Glomerular visceral epithelial cell (primary cell): Measurements from ENCODE around the gene TEDDM1.
"Not testable (repeated sequence)": the region's sequence is repeated elsewhere in the genome, so short reads cannot be mapped to it uniquely, and the experiment has no call there.

Experiments used
- DNase-seq: peaks from one replicate; pipeline ENCODE4 v3.0.0-alpha.2; 2016; ENCODE audit errors: extremely low spot score

The TEDDM1 gene, protein sequence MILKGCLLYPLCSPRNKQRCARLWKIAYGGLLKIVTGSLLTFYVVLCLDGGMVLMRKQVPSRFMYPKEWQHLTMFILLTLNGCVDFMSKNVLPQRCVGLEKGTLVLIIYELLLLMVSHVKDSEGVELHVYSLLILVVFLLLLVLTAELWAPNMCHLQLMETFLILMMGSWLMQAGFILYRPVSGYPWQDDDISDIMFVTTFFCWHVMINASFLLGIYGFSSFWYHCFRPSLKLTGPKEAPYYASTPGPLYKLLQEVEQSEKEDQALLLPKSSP

DNA sequence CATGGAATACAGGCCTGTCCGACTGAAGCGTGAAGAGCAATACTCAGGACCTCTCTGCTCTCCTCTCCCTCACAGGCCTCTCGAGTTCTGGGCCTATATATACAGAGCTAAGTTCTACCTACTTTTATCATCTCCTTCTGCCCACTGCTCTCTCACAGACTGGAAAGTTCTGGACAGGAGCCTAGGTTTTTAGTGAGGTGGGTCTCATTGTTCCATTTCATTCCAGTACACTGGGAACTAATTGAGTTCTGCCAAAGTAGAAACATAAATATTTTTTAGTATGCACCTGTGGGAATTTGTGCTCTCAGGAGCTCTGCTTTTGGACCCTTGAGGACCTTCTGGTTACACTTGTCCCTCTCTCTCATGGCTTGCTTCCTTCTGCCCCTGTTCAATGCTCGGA, at the start of gene TEDDM1:
TSS of gene TEDDM1 (minus strand) at position 101 of the 400 bp plus-strand sequence. CDS start 182 bp downstream, outside the sequence.
- DNase-seq, result no peak

DNA sequence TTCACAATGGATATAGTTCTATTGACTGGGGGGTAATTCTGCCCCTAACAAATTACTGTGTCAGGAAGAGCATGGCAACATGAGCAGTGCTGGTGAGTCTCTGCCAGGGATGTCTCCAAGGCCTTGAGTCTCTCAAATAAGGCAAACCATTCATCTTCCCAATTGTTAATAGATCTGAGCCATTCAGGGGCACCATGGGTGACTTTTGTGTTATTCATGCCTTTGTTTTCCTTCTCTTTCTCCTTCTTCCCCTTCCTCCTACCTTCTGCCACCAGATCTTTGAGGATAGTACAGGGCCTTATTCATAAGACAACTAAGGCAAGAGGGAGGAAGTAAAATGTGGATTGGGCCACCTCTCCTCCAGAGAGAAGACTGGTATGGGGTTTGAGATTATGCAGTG, 49.6 kb upstream of the TEDDM1 start, which contains the start of gene RGSL1:
TSS of gene RGSL1 (plus strand) at position 60 of the 400 bp plus-strand sequence. CDS start at position 80, 20 bp downstream.
- DNase-seq, result no peak

DNA sequence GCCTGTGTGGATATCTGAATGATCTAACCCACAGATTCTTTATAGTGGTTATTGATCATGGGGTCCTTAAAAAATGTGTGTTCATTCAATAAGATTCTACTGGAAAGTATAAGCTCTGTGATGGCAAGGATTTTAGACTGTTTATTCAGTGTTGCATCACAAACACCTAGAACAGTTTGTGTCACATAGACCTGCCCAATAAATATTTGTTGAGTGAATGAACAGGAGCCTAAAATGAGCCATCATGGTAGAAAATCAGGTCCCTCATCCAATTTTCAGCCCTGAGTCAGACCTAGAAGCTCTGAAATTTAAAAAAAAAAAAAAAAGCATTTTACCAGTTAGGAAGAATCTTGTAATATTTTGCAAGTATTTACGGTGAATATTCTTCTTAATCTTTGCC, 47.2 kb upstream of the TEDDM1 start:
- no peak for DNase-seq

DNA sequence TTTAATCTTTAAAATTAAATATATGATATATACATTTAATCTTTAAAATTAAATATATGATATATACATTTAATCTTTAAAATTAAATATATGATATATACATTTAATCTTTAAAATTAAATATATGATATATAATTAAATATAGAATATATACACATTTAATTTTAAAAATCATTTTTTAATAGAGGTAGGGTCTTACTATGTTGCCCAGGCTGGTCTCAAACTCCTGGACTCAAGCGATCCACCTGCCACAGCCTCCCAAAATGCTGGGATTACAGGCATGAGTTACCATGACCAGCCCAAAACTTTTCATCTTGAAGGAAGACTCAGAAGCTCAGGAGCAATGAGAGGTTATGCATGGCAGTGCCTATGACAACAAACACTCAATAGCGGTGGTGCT, 46.7 kb upstream of the TEDDM1 start:
- not testable (repeated sequence) for DNase-seq

DNA sequence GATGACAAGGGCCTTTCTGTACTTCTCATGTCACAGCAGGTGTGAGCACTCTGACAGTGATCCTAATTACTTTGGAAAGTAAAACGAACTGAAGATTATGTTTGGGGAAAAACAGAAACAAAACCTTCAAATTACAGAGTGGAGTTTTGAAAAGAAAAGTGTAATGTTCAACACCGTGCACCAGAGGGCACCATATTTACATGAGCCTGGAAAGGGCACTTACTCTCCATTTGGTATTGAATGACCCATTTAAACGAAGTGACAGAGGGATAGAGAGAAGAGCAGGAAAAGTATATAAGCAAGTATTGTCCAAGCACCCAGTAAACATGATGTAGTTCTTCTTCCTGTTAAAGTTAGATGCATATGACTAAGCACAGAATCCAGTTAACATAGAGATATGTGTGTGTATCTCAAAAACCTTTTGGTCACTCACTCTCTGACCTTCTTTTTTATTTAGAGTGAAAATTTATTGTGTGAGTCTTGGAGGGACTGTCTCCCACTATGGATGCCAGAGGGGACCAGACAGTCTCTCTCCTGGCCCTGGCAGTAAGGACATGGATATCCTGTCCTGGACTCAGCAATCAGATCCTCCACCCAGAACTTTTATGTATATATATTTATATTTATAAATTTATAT, 45.7 kb upstream of the TEDDM1 start:
- DNase-seq, result peak; percentile 37

DNA sequence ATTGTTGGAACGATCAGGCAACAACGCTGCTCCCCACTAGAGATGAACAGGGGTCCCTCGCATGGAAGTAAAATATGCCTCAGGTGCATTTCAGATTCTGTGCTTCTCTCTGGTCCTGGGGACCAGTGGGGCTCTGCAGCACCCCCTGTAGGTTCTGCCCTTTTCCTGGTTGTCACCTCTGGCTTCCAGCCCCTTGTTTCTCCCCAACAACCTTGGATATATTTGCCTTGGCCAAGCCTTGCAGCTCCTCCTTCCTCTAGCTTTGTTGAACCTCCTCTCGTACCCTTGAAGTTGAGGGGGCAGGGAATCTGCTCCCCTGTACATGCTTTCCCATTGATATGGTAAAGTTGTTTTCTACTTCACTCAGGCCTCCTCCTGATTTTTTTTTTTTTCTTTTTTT, 44.0 kb upstream of the TEDDM1 start:
- DNase-seq, result no peak

DNA sequence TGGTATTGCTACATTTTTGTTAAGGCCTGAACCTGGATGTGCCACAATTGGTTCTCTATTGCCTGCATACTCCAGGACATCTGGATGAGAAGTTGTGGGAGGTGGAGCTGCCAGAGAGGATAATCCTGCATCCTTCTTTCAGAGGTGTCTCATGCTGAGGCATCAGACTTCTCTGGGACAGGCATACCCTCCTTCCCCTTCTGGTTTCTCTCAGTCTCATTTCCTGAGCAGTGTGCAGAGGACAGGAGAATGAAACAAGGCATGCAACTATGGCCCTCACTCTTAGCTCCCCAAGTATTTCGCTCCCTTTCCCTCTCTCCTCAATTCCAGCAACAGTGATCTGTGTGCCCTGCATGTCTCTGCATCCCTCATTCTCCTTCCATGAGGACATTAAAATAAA, 41.9 kb upstream of the TEDDM1 start:
- DNase-seq, result no peak

DNA sequence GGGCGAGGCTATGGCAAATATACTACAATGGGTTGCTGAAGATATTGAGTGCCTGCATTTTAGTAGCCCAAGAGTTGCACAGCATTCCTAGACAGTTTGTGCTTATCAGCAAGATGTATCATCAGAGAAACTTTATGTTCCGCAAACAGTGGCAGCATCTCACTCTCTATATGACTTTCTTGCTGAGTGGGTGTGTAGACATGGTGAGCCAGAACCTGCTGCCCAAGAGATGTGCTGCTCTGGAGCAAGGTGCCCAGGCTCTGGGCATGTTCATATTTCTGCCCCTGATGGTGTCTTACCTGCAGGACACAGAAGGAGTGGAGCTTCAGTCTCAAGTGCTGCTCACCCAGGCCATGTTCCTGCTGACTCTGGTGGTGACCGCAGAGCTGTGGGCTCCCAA, 41.3 kb upstream of the TEDDM1 start:
- DNase-seq, result no peak

DNA sequence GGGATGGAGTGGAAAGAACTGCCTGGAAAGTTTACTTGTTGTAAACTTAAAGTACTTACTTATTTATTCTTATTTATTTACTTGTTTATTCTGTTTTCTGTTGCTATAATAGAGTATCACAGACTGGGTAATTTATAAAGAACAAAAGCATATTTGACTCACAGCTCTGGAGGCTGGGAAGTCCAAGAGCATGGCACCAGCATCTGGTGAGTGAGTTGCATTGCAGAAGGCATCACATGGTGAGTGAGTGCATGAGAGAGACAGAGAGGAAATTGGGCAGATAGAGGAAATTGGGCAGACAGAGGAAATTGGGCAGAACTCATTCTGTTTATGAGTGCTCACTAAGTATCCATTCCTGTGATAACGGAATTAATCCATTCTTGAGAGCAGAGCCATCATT, 37.9 kb upstream of the TEDDM1 start:
- DNase-seq, result no peak

DNA sequence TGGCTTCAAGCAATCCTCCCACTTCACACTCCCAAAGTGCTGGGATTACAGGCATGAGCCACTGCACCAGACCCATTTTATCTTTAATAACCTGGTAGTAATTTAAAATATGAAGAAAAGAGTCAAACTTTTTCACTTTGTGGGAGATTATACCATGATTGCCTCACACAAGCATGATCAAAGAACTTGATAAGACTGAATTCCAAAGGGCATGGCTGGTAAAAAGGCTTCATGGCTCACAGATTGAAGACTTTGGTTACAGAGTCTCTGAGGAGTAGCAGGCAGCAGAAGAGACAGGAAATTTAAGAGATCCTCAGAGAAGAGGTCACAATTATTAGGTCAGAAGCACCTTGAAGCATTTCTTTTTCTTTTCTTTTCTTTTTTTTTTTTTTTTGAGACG, 33.1 kb upstream of the TEDDM1 start:
- DNase-seq, result no peak

DNA sequence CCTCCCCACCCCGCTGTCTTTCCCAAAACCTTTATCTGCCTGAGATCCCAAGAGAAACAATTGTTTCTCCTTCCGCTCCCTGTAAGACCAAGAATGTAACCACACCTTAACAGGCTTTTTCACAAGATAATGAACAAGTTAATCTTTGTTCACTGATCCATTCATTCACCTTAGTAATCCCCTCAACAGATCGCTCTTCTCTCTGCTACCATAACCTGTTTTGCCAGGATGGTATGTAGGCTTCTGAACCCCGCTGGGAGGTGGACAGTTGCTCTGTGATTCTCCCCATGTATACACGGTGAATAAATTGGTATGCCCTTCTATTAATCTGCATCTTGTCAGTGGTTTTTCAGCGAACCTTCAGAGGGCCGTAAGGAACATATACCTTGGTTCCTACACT, 30.8 kb upstream of the TEDDM1 start:
- DNase-seq, result no peak

DNA sequence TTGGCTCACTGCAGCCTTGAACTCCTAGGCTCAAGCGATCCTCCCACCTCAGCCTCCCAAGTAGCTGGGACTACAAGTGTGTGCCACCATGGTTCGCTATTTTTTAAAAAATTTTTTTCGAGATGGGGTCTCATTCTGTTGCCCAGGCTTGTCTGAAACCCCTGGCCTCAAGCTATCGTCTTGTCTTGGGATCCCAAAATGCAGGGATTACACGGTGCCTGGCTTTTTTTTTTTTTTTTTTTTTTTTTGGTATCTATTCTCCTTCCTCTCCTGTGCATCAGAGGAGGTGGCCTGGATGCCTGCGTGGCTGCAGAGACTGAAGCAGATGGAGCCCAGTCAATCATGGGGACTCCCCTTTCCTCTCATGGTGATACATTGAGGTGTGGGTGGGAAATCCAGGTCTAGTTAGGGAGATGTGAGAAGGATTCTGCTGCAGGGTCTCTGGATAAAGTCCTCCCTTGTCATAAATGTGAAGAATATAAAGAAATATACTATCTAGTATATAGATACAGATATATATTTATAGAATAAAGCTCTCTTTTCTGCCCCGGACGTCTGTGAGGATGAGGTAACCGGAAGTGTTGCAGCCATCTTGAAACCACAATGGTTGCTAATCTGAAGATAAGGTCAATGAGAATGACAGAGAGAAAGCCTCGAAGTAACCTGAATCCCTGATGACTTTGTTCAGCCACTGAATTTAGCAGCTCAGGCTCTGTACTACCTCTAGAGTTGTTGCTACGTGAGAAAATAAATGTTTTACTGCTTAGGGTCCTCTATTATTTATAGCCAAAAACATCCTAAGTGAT, 30.0 kb upstream of the TEDDM1 start:
- no peak for DNase-seq

DNA sequence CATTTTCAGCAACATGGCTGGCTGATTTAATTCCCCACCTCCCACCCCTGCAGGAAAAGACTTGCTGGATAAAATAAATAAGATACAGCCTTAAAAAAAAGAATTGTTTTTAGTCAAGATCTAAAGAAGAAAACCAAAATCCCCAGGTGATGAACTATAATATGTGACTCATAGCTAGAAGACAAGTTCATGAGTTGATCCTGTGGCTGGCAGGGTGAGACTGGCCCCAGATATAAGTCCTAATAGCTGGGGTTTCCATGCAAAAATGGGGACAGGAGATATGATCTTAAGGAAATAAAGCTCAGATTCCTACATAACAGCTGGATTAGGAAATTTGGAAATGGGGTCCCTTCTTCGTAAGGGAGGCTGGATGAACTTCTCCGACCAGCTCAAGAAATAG, 27.6 kb upstream of the TEDDM1 start:
- DNase-seq, result no peak

DNA sequence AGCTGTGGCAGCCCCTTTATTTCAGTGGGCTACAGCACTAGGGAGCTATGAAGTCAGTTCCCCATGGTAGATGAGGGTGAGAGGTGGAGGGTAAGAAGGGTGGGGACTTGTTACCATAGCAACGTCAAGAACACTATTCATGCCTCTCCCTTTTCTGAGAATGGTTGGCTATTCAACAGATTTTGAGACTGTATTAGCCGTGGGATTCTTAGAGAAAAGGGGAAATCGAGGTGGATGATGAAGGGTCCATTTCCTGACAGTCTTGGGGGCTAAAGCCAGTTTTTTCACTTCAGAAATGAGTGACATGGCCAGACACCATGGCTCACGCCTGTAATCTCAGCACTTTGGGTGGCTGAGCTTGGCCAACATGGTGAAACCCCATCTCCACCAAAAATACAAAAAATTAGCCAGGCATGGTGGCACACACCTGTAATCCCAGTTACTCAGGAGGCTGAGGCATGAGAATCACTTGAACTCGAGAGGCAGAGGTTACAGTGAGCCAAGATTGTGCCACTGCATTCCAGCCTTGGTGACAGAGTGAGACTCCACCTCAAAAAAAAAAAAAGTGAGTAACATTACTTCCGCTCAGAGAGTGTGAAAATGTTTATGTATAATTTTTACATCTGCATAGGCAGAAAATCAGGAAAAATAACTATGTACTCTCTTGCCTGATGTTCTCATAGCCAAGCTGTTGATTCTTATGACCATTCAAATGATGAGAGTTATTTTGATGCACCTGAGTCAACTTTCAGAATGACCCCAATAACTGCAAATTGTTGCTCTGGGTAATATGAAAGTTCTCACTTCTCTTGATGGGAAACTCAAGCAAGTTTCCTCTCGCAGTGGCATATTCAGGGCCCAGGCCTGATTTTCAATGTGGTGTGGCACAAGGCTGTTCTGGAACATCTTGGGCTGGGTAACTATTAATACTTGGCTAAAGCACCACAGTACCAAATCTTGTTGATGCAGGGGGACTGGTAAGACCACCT, 26.3 kb upstream of the TEDDM1 start:
- DNase-seq, result no peak

DNA sequence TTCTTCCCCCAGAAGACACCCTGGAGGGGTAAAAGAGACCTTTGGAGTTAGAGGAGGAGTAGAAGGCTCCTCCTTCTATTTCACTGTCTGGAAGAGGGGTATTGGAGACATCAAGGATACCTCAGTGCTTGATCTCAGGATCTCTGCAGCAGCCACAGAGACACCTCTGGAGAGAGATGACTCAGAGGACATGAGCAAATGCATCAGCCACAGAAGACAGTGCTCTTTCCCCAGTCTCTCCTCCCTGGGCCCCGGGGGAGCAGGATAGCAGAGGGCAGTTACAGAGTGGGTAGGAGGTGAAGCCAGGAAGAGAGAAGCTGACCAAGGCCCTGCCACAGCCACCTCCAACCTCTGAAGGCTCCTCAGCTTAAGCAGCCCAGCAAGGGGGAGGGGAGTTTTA, 15.3 kb upstream of the TEDDM1 start:
- DNase-seq, result no peak

DNA sequence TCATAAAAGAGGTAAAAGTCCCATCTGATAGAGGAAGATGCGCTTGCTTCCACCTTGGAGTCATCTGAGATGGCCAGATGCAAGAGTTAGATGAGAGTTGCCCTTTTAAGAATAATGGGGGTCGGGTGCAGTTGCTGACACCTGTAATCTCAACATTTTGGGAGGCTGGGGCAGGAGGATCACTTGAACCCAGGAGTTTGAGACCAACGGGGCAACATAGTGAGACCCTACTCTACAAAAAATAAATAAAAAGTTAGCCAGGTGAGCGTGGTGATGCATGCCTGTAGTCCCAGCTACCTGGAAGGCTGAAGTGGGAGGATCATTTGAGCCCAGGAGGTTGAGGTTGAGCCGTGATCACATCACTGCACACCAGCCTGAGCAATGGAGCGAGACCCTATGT, 13.5 kb upstream of the TEDDM1 start:
- DNase-seq, result no peak

DNA sequence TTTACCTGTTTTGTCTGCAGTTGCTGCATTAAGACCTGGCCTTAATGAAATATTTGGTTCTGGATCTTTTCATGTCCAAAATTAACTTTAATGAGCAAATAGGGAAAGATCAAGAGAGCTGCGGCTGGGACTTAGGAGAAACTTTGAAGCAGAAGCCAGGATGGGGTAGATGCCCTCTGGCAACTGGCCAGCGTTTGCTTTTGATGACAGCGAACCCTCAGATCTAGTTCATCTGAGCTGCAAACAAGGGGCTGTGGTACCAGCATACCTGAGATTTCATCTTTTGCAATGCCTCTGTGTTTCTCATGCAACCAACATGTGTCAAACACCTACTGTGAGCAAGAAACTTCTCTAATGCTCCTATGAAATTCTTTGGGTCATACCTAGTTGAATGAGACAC, 13.0 kb upstream of the TEDDM1 start:
- DNase-seq, result no peak

DNA sequence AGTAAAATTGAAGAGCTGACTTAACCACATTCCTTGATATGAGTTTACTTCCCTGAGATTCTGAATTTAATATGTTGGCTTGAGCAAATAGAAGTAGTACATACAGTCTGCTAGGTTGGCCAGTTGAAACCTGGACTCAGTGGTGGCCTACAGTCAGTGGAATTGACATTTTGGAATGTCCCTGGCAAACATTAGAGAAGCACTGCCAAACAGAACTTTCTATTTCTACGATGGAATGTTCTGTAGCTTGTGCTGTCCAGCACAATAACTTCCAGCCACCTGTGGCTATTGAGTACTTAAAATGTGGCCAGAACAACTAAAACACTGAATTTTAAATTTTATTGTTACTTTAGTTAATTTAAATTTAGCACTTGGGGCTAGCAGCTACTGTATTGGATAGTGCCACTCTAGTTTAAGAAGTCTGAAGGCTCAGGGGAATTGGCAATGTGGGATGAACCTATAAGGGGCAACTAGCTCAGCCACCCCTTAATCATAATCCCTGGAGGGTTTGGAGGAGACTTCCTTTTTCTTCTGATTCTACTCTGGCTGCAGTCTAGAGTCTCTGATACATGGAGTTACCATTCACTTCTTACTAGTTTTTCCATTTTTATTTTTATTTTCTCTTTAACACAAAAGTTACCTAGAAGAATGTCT, 10.3 kb upstream of the TEDDM1 start:
- no peak for DNase-seq

DNA sequence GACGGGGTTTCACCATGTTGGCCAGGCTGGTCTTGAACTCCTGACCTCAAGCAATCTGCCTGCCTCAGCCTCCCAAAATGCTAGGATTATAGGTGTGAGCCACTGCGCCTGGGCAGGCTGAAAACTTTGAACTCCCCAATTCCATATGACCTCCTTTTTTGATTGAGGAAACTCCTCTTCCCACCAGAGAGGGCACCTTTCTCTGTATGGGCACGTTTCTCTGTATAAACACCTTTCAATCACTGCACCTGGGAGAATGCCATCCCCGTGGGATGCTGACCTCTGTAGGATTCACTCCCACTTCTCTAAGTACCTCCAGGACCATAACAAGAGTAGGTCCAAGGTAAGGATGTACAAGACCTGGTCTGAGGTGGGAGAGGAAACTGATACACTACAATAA, 9.7 kb upstream of the TEDDM1 start:
- no peak for DNase-seq

DNA sequence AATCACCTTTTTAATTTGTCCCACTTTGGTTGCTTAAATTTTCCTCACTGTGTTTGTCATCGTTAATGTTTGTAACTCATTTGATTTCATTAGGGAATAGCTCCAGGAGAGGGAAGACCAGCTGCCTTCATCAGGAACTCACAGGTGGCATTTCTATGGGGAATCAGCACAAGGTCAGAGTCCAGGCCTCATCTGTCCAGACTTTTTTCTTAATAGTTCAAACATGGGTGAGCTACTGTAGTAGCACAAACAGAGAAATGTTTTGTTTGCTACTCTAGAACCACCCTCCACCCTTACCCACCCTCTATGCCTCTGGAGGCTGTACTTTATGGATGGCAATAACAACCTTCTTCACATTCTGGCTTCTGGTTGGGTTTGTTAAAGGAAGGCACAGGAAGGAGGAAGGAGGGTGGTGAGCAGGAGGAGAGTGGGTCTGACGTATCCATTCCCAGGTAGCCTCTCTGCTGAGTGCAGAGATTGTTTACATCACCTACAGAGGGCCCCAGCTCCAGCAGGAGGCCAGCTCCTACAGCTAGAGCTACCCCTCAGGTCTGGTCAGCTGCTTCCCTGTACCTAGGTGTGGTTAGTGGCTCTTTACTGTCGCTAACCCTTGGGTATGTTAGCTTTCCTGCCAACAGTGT, 8.1 kb upstream of the TEDDM1 start:
- no peak for DNase-seq

DNA sequence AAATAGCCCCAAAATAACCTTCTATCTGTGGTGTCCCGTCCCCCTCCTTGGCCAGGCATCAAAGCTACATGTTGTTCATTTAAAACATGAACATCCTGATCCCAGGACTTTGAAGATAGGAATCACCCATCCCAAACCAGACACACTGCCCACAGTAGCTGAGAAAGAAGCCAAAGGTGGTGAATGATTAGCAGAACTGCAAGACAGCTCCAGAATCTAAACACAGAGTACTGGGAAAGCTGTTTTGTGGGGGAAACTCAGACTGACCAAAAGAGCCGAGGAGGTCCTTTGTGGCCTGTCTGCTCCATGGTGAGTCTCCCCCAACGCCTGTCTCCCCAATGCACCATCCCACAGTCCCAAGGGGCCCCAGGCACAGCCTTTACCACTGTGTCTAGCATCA, 7.3 kb upstream of the TEDDM1 start:
- DNase-seq, result no peak
